Heart left ventricle (tissue), 16 donors: ENCODE data around the gene DCUN1D1. TPM values are rescaled to one million over a fixed set of nuclear protein-coding genes. Genes with fewer than 3 reads are reported as not detected.

Experiments
- ATAC-seq, 4 donors: fragments of 200-7000 bp; cut with Tn5 transposase; one replicate each; pipeline ENCODE4 v1.9.1; 2020 to 2022; ENCODE audit warnings: moderate library complexity in 4 of 4, mild to moderate bottlenecking in 3 of 4, moderate number of reproducible peaks in 1 of 4
- DNase-seq, 5 donors: peaks; one replicate each; pipeline ENCODE4 v3.0.0-alpha.2; 2020
- H3K27ac ChIP-seq, 12 donors: fragments of 200-600 bp; sonication (generic) in 4 of 12; one replicate each; pipeline versions ENCODE4 v1.5.0 to v1.8.0; 2016 to 2022; ENCODE audit warnings: mild to moderate bottlenecking in 2 of 12
- H3K27me3 ChIP-seq, 9 donors: fragments of 200-600 bp; sonication (generic) in 2 of 9; one replicate each; pipeline versions ENCODE4 v1.5.1 to v1.8.0; 2016 to 2022; ENCODE audit warnings: mild to moderate bottlenecking in 3 of 9
- H3K36me3 ChIP-seq, 9 donors: fragments of 200-600 bp; sonication (generic) in 2 of 9; one replicate each; pipeline versions ENCODE4 v1.5.0 to v1.8.0; 2018 to 2022; ENCODE audit warnings: mild to moderate bottlenecking in 2 of 9
- H3K4me1 ChIP-seq, 12 donors: fragments of 200-600 bp; sonication (generic) in 4 of 12; one replicate each; pipeline versions ENCODE4 v1.5.0 to v1.8.0; 2016 to 2022; ENCODE audit warnings: mild to moderate bottlenecking in 3 of 12
- H3K4me3 ChIP-seq, 12 donors: fragments of 200-600 bp; sonication (generic) in 4 of 12; one replicate each; pipeline versions ENCODE4 v1.5.0 to v1.8.0; 2017 to 2022; ENCODE audit warnings: mild to moderate bottlenecking in 9 of 12, moderate library complexity in 4 of 12
- H3K9me3 ChIP-seq, 12 donors: fragments of 200-600 bp; sonication (generic) in 4 of 12; one replicate each; pipeline versions ENCODE4 v1.5.0 to v1.8.0; 2016 to 2022; ENCODE audit warnings: mild to moderate bottlenecking in 1 of 12
- POLR2A ChIP-seq, 2 donors: fragments of 450-650 bp; IDR thresholded peaks; one replicate each; pipeline ENCODE4 v1.6.1; 2017; ENCODE audit warnings: antibody characterized with exemption in 2 of 2, mild to moderate bottlenecking in 2 of 2, moderate library complexity in 2 of 2
- WGBS, 4 donors: extraction: QIAGEN DNeasy Blood & Tissue Kit in 2 of 4; methylation state at CpG; one replicate each; pipeline versions ENCODE4 v1.1.5 to v1.1.7; 2013 to 2018; 5-methylcytosine and 5-hydroxymethylcytosine counted together
- intact Hi-C, 10 donors: fragments of 100-400 bp; cut with DNase I; formaldehyde crosslinking; loops; one replicate each; pipeline versions ENCODE4 v1.11.1 to v1.14.2; 2022
- polyA plus RNA-seq, 2 donors: library from polyadenylated mRNA; stranded (reverse); fragments of 200-250 nt; gene quantifications; one replicate each; pipeline ENCODE4 v1.2.3, GENCODE V29; 2013
- total RNA-seq, 9 donors: library from RNA; depleted of rRNA in 2 of 9; stranded (reverse); fragments of >200 nt in 2 of 9; fragmentation: NEBNext Ultra II Directional in 3 of 9; extraction: Animal tissue kit (Norgen Biotek cat#: 25700) in 3 of 9; gene quantifications; one replicate each; pipeline versions ENCODE4 v1.1.0 to v1.2.4, GENCODE V29; 2016 to 2023
- TF ChIP-seq, protein P1 (sequence below), 12 donors: fragments of 200-600 bp; sonication (generic) in 4 of 12; IDR thresholded peaks; one replicate each; pipeline versions ENCODE4 v1.5.0 to v1.8.0; 2018 to 2022; ENCODE audit warnings: antibody characterized with exemption in 12 of 12, mild to moderate bottlenecking in 5 of 12
- donor health status: ischemic (EF 13 %, LVEDD 7.1; RV severe dilation, severe dysfunction).
- donor health status: healthy with polysubstance abuse.
- donor health status: DM: no; HTN: yes; CAD: no.
- donor health status: DM: no; HTN: no; CAD: no.
- donor health status: ischemic (EF 25% LVEDD 6.9; RV normal size, moderate dysfunction).
- donor health status: ischemic (EF 25% LVEDD 5.7; RV mildly dilated, moderate dysfunction).
- donor health status: healthy.
- donor health status: DM: yes; HTN: yes; CAD: no.
- donor health status: ischemic (EF 35%, LVEDD 5.7; RV mildly dilated, moderate dysfunction).
- donor health status: nonischemic (EF 11% LVEDD 7.7; RV severe dilation, severe dysfunction).
- donor health status: DM: yes; HTN: yes; CAD: no.
- donor health status: PGD.
- donor health status: ischemic (EF 29% LVEDD 5.4; RV normal size, mild dysfunction).
- donor health status: nonischemic (EF 23%, LVEDD 6.1; RV moderate dilation, normal function).

Gene DCUN1D1
- total and polyA plus RNA-seq, 11 donors, result 5.4 to 43.0 (median 34.8) TPM

GRCh38 chr3:182973047-182973446 lies 7.3 kb downstream of the DCUN1D1 start:
- TF ChIP-seq, protein P1, sequence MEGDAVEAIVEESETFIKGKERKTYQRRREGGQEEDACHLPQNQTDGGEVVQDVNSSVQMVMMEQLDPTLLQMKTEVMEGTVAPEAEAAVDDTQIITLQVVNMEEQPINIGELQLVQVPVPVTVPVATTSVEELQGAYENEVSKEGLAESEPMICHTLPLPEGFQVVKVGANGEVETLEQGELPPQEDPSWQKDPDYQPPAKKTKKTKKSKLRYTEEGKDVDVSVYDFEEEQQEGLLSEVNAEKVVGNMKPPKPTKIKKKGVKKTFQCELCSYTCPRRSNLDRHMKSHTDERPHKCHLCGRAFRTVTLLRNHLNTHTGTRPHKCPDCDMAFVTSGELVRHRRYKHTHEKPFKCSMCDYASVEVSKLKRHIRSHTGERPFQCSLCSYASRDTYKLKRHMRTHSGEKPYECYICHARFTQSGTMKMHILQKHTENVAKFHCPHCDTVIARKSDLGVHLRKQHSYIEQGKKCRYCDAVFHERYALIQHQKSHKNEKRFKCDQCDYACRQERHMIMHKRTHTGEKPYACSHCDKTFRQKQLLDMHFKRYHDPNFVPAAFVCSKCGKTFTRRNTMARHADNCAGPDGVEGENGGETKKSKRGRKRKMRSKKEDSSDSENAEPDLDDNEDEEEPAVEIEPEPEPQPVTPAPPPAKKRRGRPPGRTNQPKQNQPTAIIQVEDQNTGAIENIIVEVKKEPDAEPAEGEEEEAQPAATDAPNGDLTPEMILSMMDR (IDR thresholded peaks at IDR 0.05), result no peak
- TF ChIP-seq POLR2A (IDR thresholded peaks at IDR 0.05), result no peak
- Histone ChIP-seq H3K36me3 (no peaks in the 10 kb centered on the region), H3K27me3 (no peaks in the 10 kb centered on the region), H3K27ac (no peak overlapping the region), H3K9me3 (no peaks in the 10 kb centered on the region), H3K4me1 (peaks cover 0 to 25% (median 1%) of the 10 kb centered on the region in 12 donors), H3K4me3 (no peak overlapping the region)
- 91 to 95% (median 94%) methylated on average over 5 of the region's 5 CpGs for WGBS, 4 donors
- DNase-seq (no peak), ATAC-seq (no peak)
- intact Hi-C loops, result no loop called here

GRCh38 chr3:182972387-182972786 lies 8.0 kb downstream of the DCUN1D1 start:
- TF ChIP-seq POLR2A (IDR thresholded peaks at IDR 0.05), result no peak
- TF ChIP-seq, protein P1 (IDR thresholded peaks at IDR 0.05), result no peak
- intact Hi-C loops, result no loop called here
- Histone ChIP-seq H3K4me3 (no peak overlapping the region), H3K36me3 (no peaks in the 10 kb centered on the region), H3K27me3 (no peaks in the 10 kb centered on the region), H3K4me1 (peaks cover 0 to 30% (median 4%) of the 10 kb centered on the region in 12 donors), H3K9me3 (no peaks in the 10 kb centered on the region), H3K27ac (no peak overlapping the region)
- DNase-seq, result no peak
- ATAC-seq, result no peak
- 86 to 92% (median 89%) methylated on average over 6 of the region's 6 CpGs for WGBS, 4 donors

- DNase-seq (no peak), ATAC-seq (no peak)
- no peak overlapping the region for H3K4me3 ChIP-seq
- 74 to 87% (median 80%) methylated on average over 2 of the region's 2 CpGs for WGBS, 4 donors
- H3K27me3 ChIP-seq, result no peaks in the 10 kb centered on the region
- no peak for TF ChIP-seq POLR2A (IDR thresholded peaks at IDR 0.05)
- TF ChIP-seq, protein P1 (IDR thresholded peaks at IDR 0.05), result no peak
- H3K9me3 ChIP-seq, result no peaks in the 10 kb centered on the region
- intact Hi-C loops, result no loop called here
- H3K36me3 ChIP-seq, result no peaks in the 10 kb centered on the region
- H3K4me1 ChIP-seq, result peaks cover 0 to 34% (median 4%) of the 10 kb centered on the region in 12 donors
- no peak overlapping the region for H3K27ac ChIP-seq
These were observed 8.7 kb downstream of the DCUN1D1 start for GRCh38 chr3:182971637-182972036.

DNA sequence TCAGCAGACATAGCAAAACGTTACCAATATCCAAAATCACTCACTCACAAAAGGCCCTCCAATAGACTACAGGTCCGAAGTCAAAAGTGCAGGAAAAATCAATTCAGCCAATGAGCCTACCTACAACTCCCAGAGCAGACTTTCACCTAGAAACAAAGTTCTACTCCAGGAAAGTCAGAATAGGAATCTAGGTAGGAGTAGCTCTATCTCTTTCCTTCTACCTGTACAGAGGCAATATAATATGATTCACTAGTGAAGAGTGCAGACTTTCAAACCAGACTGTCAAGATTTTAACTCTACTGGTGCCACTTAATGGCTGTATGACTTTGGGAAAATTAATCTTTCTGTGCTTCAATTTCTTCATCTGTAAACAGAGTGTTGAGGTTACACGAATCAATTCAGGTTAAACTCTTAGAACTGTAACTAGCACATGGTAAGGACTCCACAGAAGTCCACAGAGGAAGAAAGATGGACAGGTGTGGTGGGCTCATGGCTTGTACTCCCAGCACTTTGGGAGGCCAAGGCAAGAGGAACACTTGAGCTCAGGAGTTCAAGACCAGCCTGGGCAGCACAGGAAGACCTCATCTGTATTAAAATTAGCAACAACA lies 9.4 kb downstream of the DCUN1D1 start:
- DNase-seq, result no peak
- H3K27me3 ChIP-seq, result no peaks in the 10 kb centered on the region
- no peak overlapping the region for H3K4me3 ChIP-seq
- no peaks in the 10 kb centered on the region for H3K9me3 ChIP-seq
- peaks cover 0 to 38% (median 4%) of the 10 kb centered on the region in 12 donors for H3K4me1 ChIP-seq
- intact Hi-C loops, result no loop called here
- 83 to 91% (median 87%) methylated on average over 3 of the region's 3 CpGs for WGBS, 4 donors
- TF ChIP-seq POLR2A (IDR thresholded peaks at IDR 0.05), result no peak
- TF ChIP-seq, protein P1 (IDR thresholded peaks at IDR 0.05), result no peak
- ATAC-seq, result no peak
- H3K27ac ChIP-seq, result no peak overlapping the region
- no peaks in the 10 kb centered on the region for H3K36me3 ChIP-seq
